ENCODE measurements around the gene LONP2.

The LONP2 gene

GRCh38 chr16:48318630-48319029 lies 74.5 kb downstream of the LONP2 start:
- no peak overlapping the region for H3K4me3 ChIP-seq (ENCODE audit: low read depth, low read length)
- TF ChIP-seq CTCF (IDR thresholded peaks at IDR 0.05; ENCODE audit: low read depth, low read length), result no peak

GRCh38 chr16:48321317-48322036 lies 77.4 kb downstream of the LONP2 start:
- TF ChIP-seq CTCF (IDR thresholded peaks at IDR 0.05; ENCODE audit: low read depth, low read length), result no peak

GRCh38 chr16:48323783-48324775 lies 80.0 kb downstream of the LONP2 start:
- no peak for TF ChIP-seq CTCF (IDR thresholded peaks at IDR 0.05; ENCODE audit: low read depth, low read length)
- no peak overlapping the region for H3K4me3 ChIP-seq (ENCODE audit: low read depth, low read length)

More at GRCh38 chr16:48321317-48322036, 77.4 kb downstream of the LONP2 start:
- H3K4me3 ChIP-seq (ENCODE audit: low read depth, low read length), result no peak overlapping the region

GRCh38 chr16:48326915-48327314 lies 82.8 kb downstream of the LONP2 start:
- H3K4me3 ChIP-seq (ENCODE audit: low read depth, low read length), result no peak overlapping the region
- TF ChIP-seq CTCF (IDR thresholded peaks at IDR 0.05; ENCODE audit: low read depth, low read length), result no peak

- no peak for TF ChIP-seq CTCF (IDR thresholded peaks at IDR 0.05; ENCODE audit: low read depth, low read length)
- H3K4me3 ChIP-seq (ENCODE audit: low read depth, low read length), result no peak overlapping the region
These were observed 85.0 kb downstream of the LONP2 start for GRCh38 chr16:48329138-48329537.

GRCh38 chr16:48330189-48330840 lies 86.2 kb downstream of the LONP2 start:
- no peak for TF ChIP-seq CTCF (IDR thresholded peaks at IDR 0.05; ENCODE audit: low read depth, low read length)
- H3K4me3 ChIP-seq (ENCODE audit: low read depth, low read length), result no peak overlapping the region
